ENCODE data around the gene RASGRP1.
A peak's percentile ranks its signal among the peaks of the same experiment; 100 is the strongest.

GRCh38 chr15:38453971-38454695 is 110.5 kb downstream of the RASGRP1 start, which contains the start of gene FAM98B:
- TF ChIP-seq CTCF (IDR thresholded peaks at IDR 0.05) (peak in 2 of 6 experiments; percentile 1 to 5), POLR2A (IDR thresholded peaks at IDR 0.05) (peak in 1 of 2 donors; percentile 41)
